HEK293 (cell line): Measurements from ENCODE around the gene RPUSD4.

Source experiments
- ZNF302 ChIP-seq: fragments of 450-650 bp; formaldehyde crosslinking; IDR thresholded peaks from 2 replicates; pipeline ENCODE4 v1.5.1; 2016; ENCODE audit warnings: missing biosample characterization, missing genetic modification characterization, low read depth
- TF ChIP-seq, protein P1 (sequence below): fragments of 450-650 bp; formaldehyde crosslinking; conservative IDR thresholded peaks from 2 replicates; pipeline ENCODE4 v1.5.1; 2016; ENCODE audit warnings: low read depth, missing biosample characterization, missing genetic modification characterization
- TF ChIP-seq, protein P2 (sequence below): fragments of 450-650 bp; formaldehyde crosslinking; IDR thresholded peaks from 2 replicates; pipeline ENCODE4 v1.5.1; 2016; ENCODE audit warnings: missing biosample characterization, missing genetic modification characterization
- TF ChIP-seq, protein P3 (sequence below): fragments of 450-650 bp; formaldehyde crosslinking; IDR thresholded peaks from 2 replicates; pipeline ENCODE4 v1.5.1; 2016; ENCODE audit warnings: missing biosample characterization, missing genetic modification characterization
- TF ChIP-seq, protein P4 (sequence below): fragments of 450-650 bp; formaldehyde crosslinking; IDR thresholded peaks from 2 replicates; pipeline ENCODE4 v1.5.1; 2016; ENCODE audit warnings: missing biosample characterization, missing genetic modification characterization, low read depth

DNA sequence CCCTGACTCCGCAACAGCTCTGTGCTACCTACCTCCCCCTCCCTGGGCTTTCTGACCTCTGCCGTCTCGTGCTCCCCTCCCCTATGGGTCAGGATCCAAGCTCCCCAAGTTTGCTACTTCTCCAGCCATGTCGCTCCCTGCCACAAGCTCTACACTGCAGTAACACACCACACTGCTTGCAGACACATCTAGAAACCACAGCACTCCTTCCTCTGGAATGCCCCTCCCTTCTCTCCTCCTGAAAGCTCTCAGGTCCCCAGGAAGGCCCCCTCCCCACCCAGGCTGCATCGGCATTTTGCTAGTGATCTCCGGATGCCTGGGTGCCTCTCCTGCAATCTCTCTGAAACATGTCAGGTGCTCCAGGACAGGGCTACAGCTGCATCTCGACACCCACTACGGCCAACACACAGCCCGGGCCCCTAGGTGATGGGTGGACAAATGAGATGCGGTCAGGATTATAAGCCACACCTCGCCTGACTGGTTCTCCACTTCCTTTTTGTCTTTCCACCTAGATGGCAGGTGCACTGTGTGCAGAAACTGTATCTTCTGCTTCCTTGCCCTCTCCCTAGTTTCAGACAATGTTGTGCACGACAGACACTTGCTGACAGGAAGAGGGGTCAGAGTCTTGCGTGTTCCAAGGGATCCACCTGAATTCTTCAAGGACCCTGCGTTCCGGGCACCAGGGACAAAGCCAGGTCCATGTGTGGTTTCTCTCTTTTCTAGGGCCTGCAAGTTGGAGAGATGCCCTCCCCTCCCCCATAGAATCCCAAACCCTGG, 22.9 kb downstream of the RPUSD4 start:
- TF ChIP-seq, protein P1, sequence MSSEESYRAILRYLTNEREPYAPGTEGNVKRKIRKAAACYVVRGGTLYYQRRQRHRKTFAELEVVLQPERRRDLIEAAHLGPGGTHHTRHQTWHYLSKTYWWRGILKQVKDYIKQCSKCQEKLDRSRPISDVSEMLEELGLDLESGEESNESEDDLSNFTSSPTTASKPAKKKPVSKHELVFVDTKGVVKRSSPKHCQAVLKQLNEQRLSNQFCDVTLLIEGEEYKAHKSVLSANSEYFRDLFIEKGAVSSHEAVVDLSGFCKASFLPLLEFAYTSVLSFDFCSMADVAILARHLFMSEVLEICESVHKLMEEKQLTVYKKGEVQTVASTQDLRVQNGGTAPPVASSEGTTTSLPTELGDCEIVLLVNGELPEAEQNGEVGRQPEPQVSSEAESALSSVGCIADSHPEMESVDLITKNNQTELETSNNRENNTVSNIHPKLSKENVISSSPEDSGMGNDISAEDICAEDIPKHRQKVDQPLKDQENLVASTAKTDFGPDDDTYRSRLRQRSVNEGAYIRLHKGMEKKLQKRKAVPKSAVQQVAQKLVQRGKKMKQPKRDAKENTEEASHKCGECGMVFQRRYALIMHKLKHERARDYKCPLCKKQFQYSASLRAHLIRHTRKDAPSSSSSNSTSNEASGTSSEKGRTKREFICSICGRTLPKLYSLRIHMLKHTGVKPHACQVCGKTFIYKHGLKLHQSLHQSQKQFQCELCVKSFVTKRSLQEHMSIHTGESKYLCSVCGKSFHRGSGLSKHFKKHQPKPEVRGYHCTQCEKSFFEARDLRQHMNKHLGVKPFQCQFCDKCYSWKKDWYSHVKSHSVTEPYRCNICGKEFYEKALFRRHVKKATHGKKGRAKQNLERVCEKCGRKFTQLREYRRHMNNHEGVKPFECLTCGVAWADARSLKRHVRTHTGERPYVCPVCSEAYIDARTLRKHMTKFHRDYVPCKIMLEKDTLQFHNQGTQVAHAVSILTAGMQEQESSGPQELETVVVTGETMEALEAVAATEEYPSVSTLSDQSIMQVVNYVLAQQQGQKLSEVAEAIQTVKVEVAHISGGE (tag by site-specific recombination) = no peak
- TF ChIP-seq, protein P2, sequence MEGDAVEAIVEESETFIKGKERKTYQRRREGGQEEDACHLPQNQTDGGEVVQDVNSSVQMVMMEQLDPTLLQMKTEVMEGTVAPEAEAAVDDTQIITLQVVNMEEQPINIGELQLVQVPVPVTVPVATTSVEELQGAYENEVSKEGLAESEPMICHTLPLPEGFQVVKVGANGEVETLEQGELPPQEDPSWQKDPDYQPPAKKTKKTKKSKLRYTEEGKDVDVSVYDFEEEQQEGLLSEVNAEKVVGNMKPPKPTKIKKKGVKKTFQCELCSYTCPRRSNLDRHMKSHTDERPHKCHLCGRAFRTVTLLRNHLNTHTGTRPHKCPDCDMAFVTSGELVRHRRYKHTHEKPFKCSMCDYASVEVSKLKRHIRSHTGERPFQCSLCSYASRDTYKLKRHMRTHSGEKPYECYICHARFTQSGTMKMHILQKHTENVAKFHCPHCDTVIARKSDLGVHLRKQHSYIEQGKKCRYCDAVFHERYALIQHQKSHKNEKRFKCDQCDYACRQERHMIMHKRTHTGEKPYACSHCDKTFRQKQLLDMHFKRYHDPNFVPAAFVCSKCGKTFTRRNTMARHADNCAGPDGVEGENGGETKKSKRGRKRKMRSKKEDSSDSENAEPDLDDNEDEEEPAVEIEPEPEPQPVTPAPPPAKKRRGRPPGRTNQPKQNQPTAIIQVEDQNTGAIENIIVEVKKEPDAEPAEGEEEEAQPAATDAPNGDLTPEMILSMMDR (tag by site-specific recombination) = no peak
- no peak for TF ChIP-seq ZNF302 (tag by site-specific recombination)
- TF ChIP-seq, protein P3, sequence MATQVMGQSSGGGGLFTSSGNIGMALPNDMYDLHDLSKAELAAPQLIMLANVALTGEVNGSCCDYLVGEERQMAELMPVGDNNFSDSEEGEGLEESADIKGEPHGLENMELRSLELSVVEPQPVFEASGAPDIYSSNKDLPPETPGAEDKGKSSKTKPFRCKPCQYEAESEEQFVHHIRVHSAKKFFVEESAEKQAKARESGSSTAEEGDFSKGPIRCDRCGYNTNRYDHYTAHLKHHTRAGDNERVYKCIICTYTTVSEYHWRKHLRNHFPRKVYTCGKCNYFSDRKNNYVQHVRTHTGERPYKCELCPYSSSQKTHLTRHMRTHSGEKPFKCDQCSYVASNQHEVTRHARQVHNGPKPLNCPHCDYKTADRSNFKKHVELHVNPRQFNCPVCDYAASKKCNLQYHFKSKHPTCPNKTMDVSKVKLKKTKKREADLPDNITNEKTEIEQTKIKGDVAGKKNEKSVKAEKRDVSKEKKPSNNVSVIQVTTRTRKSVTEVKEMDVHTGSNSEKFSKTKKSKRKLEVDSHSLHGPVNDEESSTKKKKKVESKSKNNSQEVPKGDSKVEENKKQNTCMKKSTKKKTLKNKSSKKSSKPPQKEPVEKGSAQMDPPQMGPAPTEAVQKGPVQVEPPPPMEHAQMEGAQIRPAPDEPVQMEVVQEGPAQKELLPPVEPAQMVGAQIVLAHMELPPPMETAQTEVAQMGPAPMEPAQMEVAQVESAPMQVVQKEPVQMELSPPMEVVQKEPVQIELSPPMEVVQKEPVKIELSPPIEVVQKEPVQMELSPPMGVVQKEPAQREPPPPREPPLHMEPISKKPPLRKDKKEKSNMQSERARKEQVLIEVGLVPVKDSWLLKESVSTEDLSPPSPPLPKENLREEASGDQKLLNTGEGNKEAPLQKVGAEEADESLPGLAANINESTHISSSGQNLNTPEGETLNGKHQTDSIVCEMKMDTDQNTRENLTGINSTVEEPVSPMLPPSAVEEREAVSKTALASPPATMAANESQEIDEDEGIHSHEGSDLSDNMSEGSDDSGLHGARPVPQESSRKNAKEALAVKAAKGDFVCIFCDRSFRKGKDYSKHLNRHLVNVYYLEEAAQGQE = no peak
- TF ChIP-seq, protein P4, sequence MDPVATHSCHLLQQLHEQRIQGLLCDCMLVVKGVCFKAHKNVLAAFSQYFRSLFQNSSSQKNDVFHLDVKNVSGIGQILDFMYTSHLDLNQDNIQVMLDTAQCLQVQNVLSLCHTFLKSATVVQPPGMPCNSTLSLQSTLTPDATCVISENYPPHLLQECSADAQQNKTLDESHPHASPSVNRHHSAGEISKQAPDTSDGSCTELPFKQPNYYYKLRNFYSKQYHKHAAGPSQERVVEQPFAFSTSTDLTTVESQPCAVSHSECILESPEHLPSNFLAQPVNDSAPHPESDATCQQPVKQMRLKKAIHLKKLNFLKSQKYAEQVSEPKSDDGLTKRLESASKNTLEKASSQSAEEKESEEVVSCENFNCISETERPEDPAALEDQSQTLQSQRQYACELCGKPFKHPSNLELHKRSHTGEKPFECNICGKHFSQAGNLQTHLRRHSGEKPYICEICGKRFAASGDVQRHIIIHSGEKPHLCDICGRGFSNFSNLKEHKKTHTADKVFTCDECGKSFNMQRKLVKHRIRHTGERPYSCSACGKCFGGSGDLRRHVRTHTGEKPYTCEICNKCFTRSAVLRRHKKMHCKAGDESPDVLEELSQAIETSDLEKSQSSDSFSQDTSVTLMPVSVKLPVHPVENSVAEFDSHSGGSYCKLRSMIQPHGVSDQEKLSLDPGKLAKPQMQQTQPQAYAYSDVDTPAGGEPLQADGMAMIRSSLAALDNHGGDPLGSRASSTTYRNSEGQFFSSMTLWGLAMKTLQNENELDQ = no peak
